GM12878 (cell line): ENCODE results near the gene KRT31.

Source experiments
- CHD2 ChIP-seq: IDR thresholded peaks from 2 replicates; pipeline ENCODE4 v1.6.1; 2011; ENCODE audit warnings: low read depth, low read length, improper control_type of control experiment, borderline replicate concordance
- CTCF ChIP-seq, 3 experiments: IDR thresholded peaks in 2 of 3; conservative IDR thresholded peaks in 1 of 3; 2 replicates each; pipeline ENCODE4 v1.5.1; 2011; ENCODE audit warnings: low read depth in 3 of 3, low read length in 3 of 3, mild to moderate bottlenecking in 3 of 3, control low read depth in 2 of 3, moderate library complexity in 2 of 3, inconsistent platforms in 1 of 3, mixed read lengths in 1 of 3; ENCODE audit not compliant: control insufficient read depth in 2 of 3, insufficient read depth in 1 of 3; ENCODE audit errors: extremely low read depth in 1 of 3
- RELA ChIP-seq: fragments of 450-650 bp; IDR thresholded peaks from 2 replicates; pipeline ENCODE4 v1.8.0; 2014; ENCODE audit warnings: borderline replicate concordance; ENCODE audit not compliant: partially characterized antibody
- RFX5 ChIP-seq: IDR thresholded peaks from 2 replicates; pipeline ENCODE4 v1.6.1; 2011; ENCODE audit warnings: low read depth, low read length, improper control_type of control experiment
- USF1 ChIP-seq: IDR thresholded peaks from 2 replicates; pipeline ENCODE4 v1.6.1; 2011; ENCODE audit warnings: borderline replicate concordance, low read depth, mild to moderate bottlenecking, moderate library complexity, mixed read lengths, low read length; ENCODE audit not compliant: insufficient read depth; ENCODE audit errors: extremely low read length
- USF2 ChIP-seq: IDR thresholded peaks from 2 replicates; pipeline ENCODE4 v1.6.1; 2011; ENCODE audit warnings: low read depth, low read length, improper control_type of control experiment, borderline replicate concordance

- no peak for TF ChIP-seq RELA
- TF ChIP-seq CTCF (IDR thresholded peaks at IDR 0.05 in 2 of 3, conservative IDR thresholded peaks at IDR 0.05 in 1 of 3; ENCODE audit: control insufficient read depth in 2 of 3, extremely low read depth in 1 of 3, insufficient read depth in 1 of 3, low read depth in 3 of 3, low read length in 3 of 3), result no peak
- TF ChIP-seq USF1, result no peak
- TF ChIP-seq CHD2, result no peak
- no peak for TF ChIP-seq USF2
- TF ChIP-seq RFX5, result no peak
Observed at GRCh38 chr17:41347869-41348760, 49.3 kb downstream of the KRT31 start.
